ENCODE results near the gene MXD4. TPM values are rescaled to one million over a fixed set of nuclear protein-coding genes. Genes with fewer than 3 reads are reported as not detected.

MXD4 gene
- total RNA-seq, 1 experiment from 2014 or later, result 22.0 TPM

DNA sequence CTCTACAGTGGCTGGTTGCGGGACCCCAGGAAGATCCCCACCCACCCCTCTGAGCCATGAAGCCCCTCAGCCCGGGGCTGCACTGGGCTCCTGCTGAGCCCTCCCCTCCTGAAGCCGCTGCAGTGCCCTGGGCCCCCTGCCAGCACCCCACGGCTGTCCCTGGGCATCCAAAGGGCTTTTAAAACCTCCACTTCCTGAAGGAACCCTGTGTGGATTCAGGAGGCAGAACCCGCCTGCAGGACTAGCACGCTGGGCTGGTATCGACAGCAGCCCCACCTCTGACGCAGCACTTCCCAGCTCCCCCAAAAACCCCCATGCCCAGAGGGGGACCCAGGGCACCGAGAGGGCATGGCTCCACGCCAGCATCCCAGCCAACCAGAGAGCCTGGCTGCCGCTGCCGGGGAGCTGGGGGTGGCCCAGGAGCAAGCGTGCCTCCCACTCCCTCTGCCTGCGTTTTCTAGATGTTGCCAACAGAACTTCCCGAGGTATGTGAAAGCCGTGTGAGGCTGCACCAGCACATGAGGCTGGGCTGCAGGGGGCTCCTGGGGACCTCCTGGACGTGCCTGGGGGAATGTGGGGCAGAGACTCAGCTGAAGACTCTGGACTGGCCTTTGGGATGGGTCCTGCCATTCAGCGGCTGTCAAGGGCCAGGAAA is 6.3 kb downstream of the MXD4 start:
- no peak overlapping the region for H3K9ac ChIP-seq (ENCODE audit: low read length)
- H3K9me3 ChIP-seq (ENCODE audit: control insufficient read depth in 1 of 2, insufficient read depth in 1 of 2, low read depth in 1 of 2, low read length in 2 of 2), result no peaks in the 10 kb centered on the region
- ChIA-PET POLR2A (no interaction called here), CTCF (no interaction called here), RAD21 (ENCODE audit: low non-redundant PET in 1 of 2, low total read pairs in 2 of 2, uncharacterized antibody in 2 of 2, unreplicated experiment in 2 of 2) (no interaction called here)
- TF ChIP-seq SP1 (IDR thresholded peaks at IDR 0.05; ENCODE audit: low read depth) (no peak), ZFX (IDR thresholded peaks at IDR 0.05) (no peak), CBX3 (IDR thresholded peaks at IDR 0.05; ENCODE audit: low read depth) (no peak), ZNF274 (IDR thresholded peaks at IDR 0.05; ENCODE audit: low read depth, low read length) (no peak), JUND (IDR thresholded peaks at IDR 0.05) (no peak), EZH2phosphoT487 (IDR thresholded peaks at IDR 0.05; ENCODE audit: borderline replicate concordance) (no peak), RAD21 (IDR thresholded peaks at IDR 0.05; ENCODE audit: low read depth) (no peak), SRF (IDR thresholded peaks at IDR 0.05; ENCODE audit: low read depth) (no peak), EGR1 (IDR thresholded peaks at IDR 0.05; ENCODE audit: low read depth) (no peak), EZH2 (IDR thresholded peaks at IDR 0.05) (no peak), FOSL1 (IDR thresholded peaks at IDR 0.05; ENCODE audit: low read depth) (no peak), SIN3A (IDR thresholded peaks at IDR 0.05; ENCODE audit: low read depth) (no peak), REST (IDR thresholded peaks at IDR 0.05; ENCODE audit: low read depth) (no peak), MAX (IDR thresholded peaks at IDR 0.05) (no peak), TCF7L2 (IDR thresholded peaks at IDR 0.05; ENCODE audit: borderline replicate concordance, extremely low read depth, insufficient read depth, insufficient read length) (no peak)
- H3K4me1 ChIP-seq (ENCODE audit: control insufficient read depth in 1 of 2, insufficient read depth in 2 of 2, low read length in 2 of 2), result peaks cover 3 to 5% of the 10 kb centered on the region in 2 experiments; a peak in 2 of 4 replicates
- intact Hi-C loops (cut with micrococcal nuclease), result no loop called here
- no peak overlapping the region for H3K27ac ChIP-seq (ENCODE audit: low read depth, low read length)
- no peaks in the 10 kb centered on the region for H4K20me1 ChIP-seq (ENCODE audit: insufficient read depth)
- H3K36me3 ChIP-seq (ENCODE audit: control insufficient read depth in 1 of 2, insufficient read depth in 2 of 2, low read length in 2 of 2), result no peaks in the 10 kb centered on the region
- ATAC-seq (no peak), DNase-seq (ENCODE audit: low read depth, low spot score) (no peak)
- H3K9me2 ChIP-seq (ENCODE audit: insufficient read depth), result no peaks in the 10 kb centered on the region
- H2AFZ ChIP-seq (ENCODE audit: low read depth, low read length, poor library complexity, severe bottlenecking), result no peak overlapping the region
- BruUV-seq (replicated peaks), result no TSS peak
- no peaks in the 10 kb centered on the region for H3K79me2 ChIP-seq (ENCODE audit: insufficient read depth, low read length)
- no peak overlapping the region for H3K4me2 ChIP-seq (ENCODE audit: low read length)
- H3K27me3 ChIP-seq (ENCODE audit: insufficient read depth, low read length), result no peaks in the 10 kb centered on the region
- H3K4me3 ChIP-seq (replicated peaks in 1 of 2; ENCODE audit: low read depth in 1 of 2, low read length in 2 of 2), result no peak overlapping the region
